ENCODE results near the gene EFCAB7.

- TF ChIP-seq CTCF (IDR thresholded peaks at IDR 0.05) (no peak), POLR2A (IDR thresholded peaks at IDR 0.05) (no peak)
These were observed 22.1 kb upstream of the EFCAB7 start for GRCh38 chr1:63501256-63501655.
